Measurements from ENCODE around the gene PAFAH1B2. TPM values are rescaled to one million over a fixed set of nuclear protein-coding genes. Genes with fewer than 3 reads are reported as not detected.

Gene PAFAH1B2
- total RNA-seq, 1 donor = 151 TPM

DNA sequence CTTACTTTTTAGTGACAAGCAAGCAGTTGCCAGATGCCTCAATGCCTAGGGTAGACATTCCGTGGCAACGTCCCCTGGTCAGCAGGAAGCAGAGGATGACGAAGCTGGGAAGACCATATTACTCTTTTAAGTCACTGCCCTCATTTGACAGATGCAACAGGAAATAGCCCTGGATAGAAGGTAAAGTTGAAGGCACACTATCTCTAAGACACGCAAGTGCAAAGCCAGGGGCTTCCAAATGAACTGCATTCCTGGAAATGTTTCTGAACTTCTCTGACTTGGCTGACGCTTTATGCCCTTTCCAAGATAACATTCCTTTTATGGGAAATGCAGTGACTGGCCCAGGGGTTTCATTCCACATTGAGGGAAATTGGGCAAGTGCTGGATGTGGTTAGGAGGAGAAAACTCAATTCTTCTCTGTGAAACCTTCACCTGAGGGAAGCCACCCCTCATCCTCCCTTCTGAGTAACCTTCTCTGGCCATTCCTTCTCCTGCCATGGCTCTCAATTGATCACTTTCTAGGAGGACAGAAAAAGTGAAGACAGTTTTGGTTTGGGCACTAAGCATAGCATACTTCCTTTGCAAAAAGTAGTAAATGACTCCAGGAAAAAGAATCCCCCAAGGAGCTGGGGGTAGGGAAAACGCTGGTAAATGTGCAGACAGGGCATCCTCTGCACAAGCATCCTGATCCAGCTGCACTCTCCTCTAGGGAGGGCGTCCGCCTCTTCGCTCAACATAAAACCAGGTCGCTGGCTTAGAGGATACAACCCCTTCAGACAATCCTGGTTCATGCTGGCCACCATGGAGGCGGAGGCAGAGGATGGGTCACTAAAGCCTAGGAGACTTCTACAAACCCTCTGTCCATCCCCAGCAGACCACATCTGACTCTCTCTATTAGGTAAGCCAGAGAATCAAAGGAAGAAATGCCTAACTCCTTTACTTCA, 73.3 kb downstream of the PAFAH1B2 start:
- Histone ChIP-seq H3K4me2 (ENCODE audit: insufficient read depth, low read length) (peak overlapping the region; percentile 46), H3K79me2 (ENCODE audit: insufficient read depth, low read length) (peaks cover 3% of the 10 kb centered on the region), H3K9me3 (ENCODE audit: low read depth, low read length) (no peaks in the 10 kb centered on the region), H3K36me3 (ENCODE audit: insufficient read depth, low read length) (peaks cover 40% of the 10 kb centered on the region), H3K27me3 (ENCODE audit: insufficient read depth, low read length) (no peaks in the 10 kb centered on the region), H2AFZ (ENCODE audit: low read length) (no peak overlapping the region), H3K4me3 (ENCODE audit: insufficient read depth, low read length) (peak overlapping the region; percentile 3), H3K27ac (ENCODE audit: low read depth, low read length) (peak overlapping the region; percentile 83), H3K4me1 (ENCODE audit: insufficient read depth, low read length) (peaks cover 63% of the 10 kb centered on the region), H4K20me1 (ENCODE audit: insufficient read depth, low read length) (no peaks in the 10 kb centered on the region)
- TF ChIP-seq, protein P1, sequence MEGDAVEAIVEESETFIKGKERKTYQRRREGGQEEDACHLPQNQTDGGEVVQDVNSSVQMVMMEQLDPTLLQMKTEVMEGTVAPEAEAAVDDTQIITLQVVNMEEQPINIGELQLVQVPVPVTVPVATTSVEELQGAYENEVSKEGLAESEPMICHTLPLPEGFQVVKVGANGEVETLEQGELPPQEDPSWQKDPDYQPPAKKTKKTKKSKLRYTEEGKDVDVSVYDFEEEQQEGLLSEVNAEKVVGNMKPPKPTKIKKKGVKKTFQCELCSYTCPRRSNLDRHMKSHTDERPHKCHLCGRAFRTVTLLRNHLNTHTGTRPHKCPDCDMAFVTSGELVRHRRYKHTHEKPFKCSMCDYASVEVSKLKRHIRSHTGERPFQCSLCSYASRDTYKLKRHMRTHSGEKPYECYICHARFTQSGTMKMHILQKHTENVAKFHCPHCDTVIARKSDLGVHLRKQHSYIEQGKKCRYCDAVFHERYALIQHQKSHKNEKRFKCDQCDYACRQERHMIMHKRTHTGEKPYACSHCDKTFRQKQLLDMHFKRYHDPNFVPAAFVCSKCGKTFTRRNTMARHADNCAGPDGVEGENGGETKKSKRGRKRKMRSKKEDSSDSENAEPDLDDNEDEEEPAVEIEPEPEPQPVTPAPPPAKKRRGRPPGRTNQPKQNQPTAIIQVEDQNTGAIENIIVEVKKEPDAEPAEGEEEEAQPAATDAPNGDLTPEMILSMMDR (IDR thresholded peaks at IDR 0.05; ENCODE audit: extremely low read depth, low read depth, low read length) = no peak
- DNase-seq (ENCODE audit: insufficient read length, low spot score, missing footprints) = peak; percentile 82

DNA sequence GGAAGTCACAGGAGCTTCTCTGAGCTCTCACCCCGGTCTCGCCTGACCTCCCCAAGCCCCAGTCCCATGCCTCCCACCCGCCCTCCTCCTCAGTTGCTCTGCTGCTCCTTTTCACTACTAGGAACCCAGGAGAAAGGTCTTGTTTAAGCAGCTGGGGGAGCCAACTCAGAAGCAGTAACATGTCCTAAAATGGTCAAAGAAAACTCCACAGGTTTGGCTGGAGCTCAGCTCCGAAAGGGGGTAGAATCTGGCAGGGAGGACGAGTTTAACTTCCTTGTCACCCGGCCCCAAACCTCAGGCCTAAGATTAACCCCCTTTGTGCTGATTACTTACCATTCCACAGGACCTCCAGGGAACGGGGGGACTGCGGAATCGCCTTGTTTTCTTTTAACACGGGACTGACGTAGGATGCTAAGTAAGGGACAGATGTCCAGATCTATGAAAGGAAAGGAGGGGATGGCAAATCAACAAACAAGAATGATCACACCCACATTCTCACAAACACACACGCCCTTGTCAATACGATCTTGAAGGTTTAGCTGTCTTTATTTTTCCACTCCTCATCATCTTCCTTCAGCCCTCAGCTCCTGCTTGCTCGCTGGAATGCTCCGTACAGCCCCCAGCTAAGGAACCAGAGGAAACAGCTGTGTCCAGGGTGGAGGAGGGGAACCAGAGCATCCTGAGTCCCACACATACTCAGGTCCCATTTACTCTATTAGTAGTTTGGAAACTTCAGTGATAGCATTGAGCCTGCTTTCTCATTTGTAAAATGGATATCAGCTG, 74.2 kb downstream of the PAFAH1B2 start:
- no peaks in the 10 kb centered on the region for H4K20me1 ChIP-seq (ENCODE audit: insufficient read depth, low read length)
- peaks cover 37% of the 10 kb centered on the region for H3K36me3 ChIP-seq (ENCODE audit: insufficient read depth, low read length)
- peaks cover 3% of the 10 kb centered on the region for H3K79me2 ChIP-seq (ENCODE audit: insufficient read depth, low read length)
- TF ChIP-seq, protein P1 (IDR thresholded peaks at IDR 0.05; ENCODE audit: extremely low read depth, low read depth, low read length) = no peak
- H3K27me3 ChIP-seq (ENCODE audit: insufficient read depth, low read length) = no peaks in the 10 kb centered on the region
- H3K4me2 ChIP-seq (ENCODE audit: insufficient read depth, low read length) = peak overlapping the region; percentile 46
- no peak overlapping the region for H3K4me3 ChIP-seq (ENCODE audit: insufficient read depth, low read length)
- peaks cover 68% of the 10 kb centered on the region for H3K4me1 ChIP-seq (ENCODE audit: insufficient read depth, low read length)
- peak overlapping the region; percentile 83 for H3K27ac ChIP-seq (ENCODE audit: low read depth, low read length)
- no peaks in the 10 kb centered on the region for H3K9me3 ChIP-seq (ENCODE audit: low read depth, low read length)
- DNase-seq (ENCODE audit: insufficient read length, low spot score, missing footprints) = peak; percentile 73
- no peak overlapping the region for H2AFZ ChIP-seq (ENCODE audit: low read length)

DNA sequence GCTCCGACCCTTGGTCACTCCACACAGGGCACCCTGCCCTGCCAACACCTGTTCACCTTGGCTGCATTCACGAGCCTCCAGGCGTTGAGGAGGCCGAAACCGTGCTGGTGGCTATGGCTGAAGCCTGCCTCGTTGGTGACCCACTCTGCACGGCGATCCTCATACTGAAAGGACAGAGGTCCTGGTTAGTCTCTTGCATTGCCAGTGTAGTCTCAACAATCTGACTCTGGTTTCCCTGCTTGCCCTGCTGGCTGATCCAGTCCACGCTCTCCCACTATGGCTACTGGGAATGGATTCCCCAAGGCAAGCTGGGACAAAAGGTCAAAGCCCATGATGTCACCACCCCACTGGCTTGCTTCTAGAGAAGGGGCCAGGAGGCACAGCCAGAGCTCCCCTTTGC, 74.9 kb downstream of the PAFAH1B2 start:
- Histone ChIP-seq H3K4me3 (ENCODE audit: insufficient read depth, low read length) (no peak overlapping the region), H3K27me3 (ENCODE audit: insufficient read depth, low read length) (no peaks in the 10 kb centered on the region), H3K4me2 (ENCODE audit: insufficient read depth, low read length) (peak overlapping the region; percentile 46), H2AFZ (ENCODE audit: low read length) (no peak overlapping the region), H3K27ac (ENCODE audit: low read depth, low read length) (peak overlapping the region; percentile 83), H3K9me3 (ENCODE audit: low read depth, low read length) (no peaks in the 10 kb centered on the region), H3K36me3 (ENCODE audit: insufficient read depth, low read length) (peaks cover 39% of the 10 kb centered on the region), H4K20me1 (ENCODE audit: insufficient read depth, low read length) (no peaks in the 10 kb centered on the region), H3K4me1 (ENCODE audit: insufficient read depth, low read length) (peaks cover 68% of the 10 kb centered on the region), H3K79me2 (ENCODE audit: insufficient read depth, low read length) (peaks cover 3% of the 10 kb centered on the region)
- DNase-seq (ENCODE audit: insufficient read length, low spot score, missing footprints) = no peak
- TF ChIP-seq, protein P1 (IDR thresholded peaks at IDR 0.05; ENCODE audit: extremely low read depth, low read depth, low read length) = no peak

DNA sequence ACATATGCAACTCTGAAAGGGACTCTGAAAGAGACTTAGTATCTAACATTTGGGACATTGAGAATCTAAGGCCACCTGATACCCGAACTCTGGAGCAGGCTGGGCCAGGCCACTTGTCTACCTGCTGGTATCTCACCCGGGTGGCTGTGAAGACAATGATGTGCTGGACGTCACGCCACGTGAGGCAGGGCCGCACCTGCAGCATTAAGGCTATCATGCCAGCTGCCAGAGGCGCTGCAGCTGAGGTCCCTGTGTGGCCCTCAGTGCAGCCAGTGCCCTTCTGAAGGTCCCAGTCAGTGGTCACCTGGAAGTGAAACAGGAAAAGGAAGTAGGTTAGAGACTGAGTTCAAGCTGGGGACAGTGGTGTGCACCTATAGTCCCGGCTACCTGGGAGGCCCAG, 75.4 kb downstream of the PAFAH1B2 start:
- H3K4me1 ChIP-seq (ENCODE audit: insufficient read depth, low read length) = peaks cover 68% of the 10 kb centered on the region
- H3K36me3 ChIP-seq (ENCODE audit: insufficient read depth, low read length) = peaks cover 39% of the 10 kb centered on the region
- H3K27me3 ChIP-seq (ENCODE audit: insufficient read depth, low read length) = no peaks in the 10 kb centered on the region
- H3K4me2 ChIP-seq (ENCODE audit: insufficient read depth, low read length) = no peak overlapping the region
- no peak overlapping the region for H2AFZ ChIP-seq (ENCODE audit: low read length)
- peak overlapping the region; percentile 83 for H3K27ac ChIP-seq (ENCODE audit: low read depth, low read length)
- no peaks in the 10 kb centered on the region for H3K9me3 ChIP-seq (ENCODE audit: low read depth, low read length)
- H3K4me3 ChIP-seq (ENCODE audit: insufficient read depth, low read length) = no peak overlapping the region
- TF ChIP-seq, protein P1 (IDR thresholded peaks at IDR 0.05; ENCODE audit: extremely low read depth, low read depth, low read length) = no peak
- DNase-seq (ENCODE audit: insufficient read length, low spot score, missing footprints) = no peak
- peaks cover 3% of the 10 kb centered on the region for H3K79me2 ChIP-seq (ENCODE audit: insufficient read depth, low read length)
- no peaks in the 10 kb centered on the region for H4K20me1 ChIP-seq (ENCODE audit: insufficient read depth, low read length)
